ENCODE data around the gene NHS. TPM values are rescaled to one million over a fixed set of nuclear protein-coding genes. Genes with fewer than 3 reads are reported as not detected.

The NHS gene
- total and polyA plus RNA-seq, 2 of the 13 experiments (the other 11 are each of a cell fraction or from before 2014, with no cell fraction given), result 0.02 TPM; not detected in 1

DNA sequence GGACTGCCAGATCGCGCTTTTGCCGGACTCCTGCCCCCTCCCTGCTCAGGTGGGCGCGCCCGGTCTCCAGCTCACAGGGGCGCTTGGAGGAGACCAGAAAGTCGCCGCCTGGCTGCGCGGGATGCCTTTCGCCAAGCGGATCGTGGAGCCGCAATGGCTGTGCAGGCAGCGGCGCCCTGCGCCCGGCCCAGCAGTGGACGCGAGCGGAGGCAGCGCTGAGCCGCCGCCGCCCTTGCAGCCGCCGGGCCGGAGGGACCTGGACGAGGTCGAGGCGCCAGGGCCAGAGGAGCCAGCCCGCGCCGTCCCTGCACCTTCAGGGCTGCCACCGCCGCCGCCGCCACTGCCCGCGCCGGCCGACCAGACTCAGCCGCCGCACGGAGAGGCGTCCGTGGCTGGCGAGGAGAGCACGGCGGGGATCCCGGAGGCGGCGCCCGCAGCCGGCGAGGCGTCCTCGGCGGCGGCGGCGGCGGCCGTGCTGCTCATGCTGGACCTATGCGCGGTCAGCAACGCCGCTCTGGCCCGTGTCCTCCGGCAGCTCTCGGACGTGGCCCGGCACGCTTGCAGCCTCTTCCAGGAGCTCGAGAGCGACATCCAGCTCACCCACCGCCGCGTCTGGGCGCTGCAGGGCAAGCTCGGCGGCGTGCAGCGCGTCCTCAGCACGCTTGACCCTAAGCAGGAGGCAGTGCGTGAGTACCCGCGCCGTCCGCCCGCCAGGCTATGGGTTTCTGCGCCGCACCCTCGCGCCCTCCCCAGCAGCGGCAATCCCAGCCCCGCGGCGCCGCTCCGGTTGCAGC, 834 bp downstream of the NHS start (continued):
- TF ChIP-seq ZFY (CRISPR knock-in tag; IDR thresholded peaks at IDR 0.05), result no peak
- no peak for TF ChIP-seq FOXO1 (CRISPR knock-in tag; IDR thresholded peaks at IDR 0.05)
- no peak for TF ChIP-seq MTA3 (CRISPR knock-in tag; IDR thresholded peaks at IDR 0.05)

GRCh38 chrX:17376431-17377077, 1.6 kb downstream of the NHS start:
- Histone ChIP-seq H3K4me2 (ENCODE audit: low read depth, low read length) (no peak overlapping the region), H3K27ac (ENCODE audit: extremely low read length, insufficient read depth, low read length) (no peak overlapping the region), H3K27me3 (ENCODE audit: control insufficient read depth in 1 of 2, insufficient read depth in 2 of 2, low read length in 2 of 2) (peaks cover 1 to 21% of the 10 kb centered on the region in 2 experiments; a peak in 3 of 5 replicates), H3K4me1 (ENCODE audit: insufficient read depth, low read length) (no peaks in the 10 kb centered on the region), H3K36me3 (replicated peaks in 1 of 2; ENCODE audit: control insufficient read depth in 1 of 2, insufficient read depth in 2 of 2, low read length in 2 of 2) (no peaks in the 10 kb centered on the region), H4K20me1 (ENCODE audit: insufficient read depth, low read length) (no peaks in the 10 kb centered on the region), H3K9me3 (ENCODE audit: low read length) (no peaks in the 10 kb centered on the region), H3K4me3 (replicated peaks in 1 of 3; ENCODE audit: insufficient read depth in 1 of 3, low read depth in 2 of 3, low read length in 3 of 3) (no peak overlapping the region), H3K79me2 (ENCODE audit: insufficient read depth, low read length) (no peaks in the 10 kb centered on the region), H3K9ac (ENCODE audit: insufficient read depth, low read depth, low read length) (no peak overlapping the region), H2AFZ (ENCODE audit: low read length) (no peak overlapping the region)
- CTCF ChIA-PET (ENCODE audit: low intra/inter-chr PET ratio, low total read pairs), result no interaction called here
- no TSS peak for BruUV-seq (replicated peaks)
- intact Hi-C loops (cut with micrococcal nuclease; ENCODE audit: unreplicated experiment) (no loop called here), in situ Hi-C loops (cut with HindIII; ENCODE audit: extremely low pct_ligation_motif_present, low pct_unique_long_range_greater_than_20kb) (no loop called here)
- DNase-seq (ENCODE audit: low spot score), result no peak
- TF ChIP-seq ARNT2 (CRISPR knock-in tag; IDR thresholded peaks at IDR 0.05; ENCODE audit: low read depth) (no peak), PTBP1 (IDR thresholded peaks at IDR 0.05; ENCODE audit: low read depth, low read length, poor library complexity, severe bottlenecking) (no peak), ZNF547 (CRISPR knock-in tag; IDR thresholded peaks at IDR 0.05) (no peak), MTF1 (CRISPR knock-in tag; IDR thresholded peaks at IDR 0.05) (no peak)
- TF ChIP-seq, protein P1, sequence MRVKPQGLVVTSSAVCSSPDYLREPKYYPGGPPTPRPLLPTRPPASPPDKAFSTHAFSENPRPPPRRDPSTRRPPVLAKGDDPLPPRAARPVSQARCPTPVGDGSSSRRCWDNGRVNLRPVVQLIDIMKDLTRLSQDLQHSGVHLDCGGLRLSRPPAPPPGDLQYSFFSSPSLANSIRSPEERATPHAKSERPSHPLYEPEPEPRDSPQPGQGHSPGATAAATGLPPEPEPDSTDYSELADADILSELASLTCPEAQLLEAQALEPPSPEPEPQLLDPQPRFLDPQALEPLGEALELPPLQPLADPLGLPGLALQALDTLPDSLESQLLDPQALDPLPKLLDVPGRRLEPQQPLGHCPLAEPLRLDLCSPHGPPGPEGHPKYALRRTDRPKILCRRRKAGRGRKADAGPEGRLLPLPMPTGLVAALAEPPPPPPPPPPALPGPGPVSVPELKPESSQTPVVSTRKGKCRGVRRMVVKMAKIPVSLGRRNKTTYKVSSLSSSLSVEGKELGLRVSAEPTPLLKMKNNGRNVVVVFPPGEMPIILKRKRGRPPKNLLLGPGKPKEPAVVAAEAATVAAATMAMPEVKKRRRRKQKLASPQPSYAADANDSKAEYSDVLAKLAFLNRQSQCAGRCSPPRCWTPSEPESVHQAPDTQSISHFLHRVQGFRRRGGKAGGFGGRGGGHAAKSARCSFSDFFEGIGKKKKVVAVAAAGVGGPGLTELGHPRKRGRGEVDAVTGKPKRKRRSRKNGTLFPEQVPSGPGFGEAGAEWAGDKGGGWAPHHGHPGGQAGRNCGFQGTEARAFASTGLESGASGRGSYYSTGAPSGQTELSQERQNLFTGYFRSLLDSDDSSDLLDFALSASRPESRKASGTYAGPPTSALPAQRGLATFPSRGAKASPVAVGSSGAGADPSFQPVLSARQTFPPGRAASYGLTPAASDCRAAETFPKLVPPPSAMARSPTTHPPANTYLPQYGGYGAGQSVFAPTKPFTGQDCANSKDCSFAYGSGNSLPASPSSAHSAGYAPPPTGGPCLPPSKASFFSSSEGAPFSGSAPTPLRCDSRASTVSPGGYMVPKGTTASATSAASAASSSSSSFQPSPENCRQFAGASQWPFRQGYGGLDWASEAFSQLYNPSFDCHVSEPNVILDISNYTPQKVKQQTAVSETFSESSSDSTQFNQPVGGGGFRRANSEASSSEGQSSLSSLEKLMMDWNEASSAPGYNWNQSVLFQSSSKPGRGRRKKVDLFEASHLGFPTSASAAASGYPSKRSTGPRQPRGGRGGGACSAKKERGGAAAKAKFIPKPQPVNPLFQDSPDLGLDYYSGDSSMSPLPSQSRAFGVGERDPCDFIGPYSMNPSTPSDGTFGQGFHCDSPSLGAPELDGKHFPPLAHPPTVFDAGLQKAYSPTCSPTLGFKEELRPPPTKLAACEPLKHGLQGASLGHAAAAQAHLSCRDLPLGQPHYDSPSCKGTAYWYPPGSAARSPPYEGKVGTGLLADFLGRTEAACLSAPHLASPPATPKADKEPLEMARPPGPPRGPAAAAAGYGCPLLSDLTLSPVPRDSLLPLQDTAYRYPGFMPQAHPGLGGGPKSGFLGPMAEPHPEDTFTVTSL (CRISPR knock-in tag; IDR thresholded peaks at IDR 0.05; ENCODE audit: borderline replicate concordance), result no peak
- TF ChIP-seq, protein P2, sequence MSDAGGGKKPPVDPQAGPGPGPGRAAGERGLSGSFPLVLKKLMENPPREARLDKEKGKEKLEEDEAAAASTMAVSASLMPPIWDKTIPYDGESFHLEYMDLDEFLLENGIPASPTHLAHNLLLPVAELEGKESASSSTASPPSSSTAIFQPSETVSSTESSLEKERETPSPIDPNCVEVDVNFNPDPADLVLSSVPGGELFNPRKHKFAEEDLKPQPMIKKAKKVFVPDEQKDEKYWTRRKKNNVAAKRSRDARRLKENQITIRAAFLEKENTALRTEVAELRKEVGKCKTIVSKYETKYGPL (CRISPR knock-in tag; IDR thresholded peaks at IDR 0.05), result no peak
- FAIRE-seq, result no peak
- 0% methylated on average over 1 of the region's 31 CpGs for whole genome bisulfite sequencing (ENCODE audit: low lambda C conversion rate)
- POLR2A ChIA-PET, result no interaction called here
- ATAC-seq, result no peak
